Fibroblast of lung (primary cell): Measurements from ENCODE around the gene CDS2.

ENCODE experiments used
- CTCF ChIP-seq, 2 donors: IDR thresholded peaks in 1 of 2; conservative IDR thresholded peaks in 1 of 2; 1 replicate in 1 of 2; 2 replicates in 1 of 2; pipeline ENCODE4 v1.5.1; 2011 to 2012; ENCODE audit warnings: low read length in 2 of 2, control low read depth in 1 of 2, inconsistent platforms in 1 of 2, low read depth in 1 of 2, mild to moderate bottlenecking in 1 of 2
- EZH2 ChIP-seq: IDR thresholded peaks from 2 replicates; pipeline ENCODE4 v1.5.1; 2012; ENCODE audit warnings: low read length, control low read depth, mild to moderate bottlenecking; ENCODE audit errors: missing control alignments

DNA sequence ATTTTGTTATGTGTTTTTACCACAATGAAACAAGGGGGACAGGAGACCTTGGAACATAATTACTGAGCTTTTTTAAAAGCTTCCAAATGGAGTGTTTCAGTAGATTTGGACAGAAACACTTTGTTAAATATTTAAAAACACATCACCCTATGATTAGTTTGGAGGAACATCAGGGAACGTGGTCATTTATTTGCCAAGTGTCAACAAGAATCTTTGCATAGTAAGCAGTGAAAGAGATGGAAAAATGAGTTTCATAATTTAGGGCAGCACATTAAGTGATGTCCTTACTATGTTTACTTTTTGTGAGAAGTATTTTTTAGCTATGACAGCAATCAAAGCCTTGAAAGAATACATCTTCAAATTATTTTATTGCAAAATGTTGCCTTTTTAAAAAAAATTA lies 107.3 kb downstream of the CDS2 start:
- no peak for TF ChIP-seq CTCF (conservative IDR thresholded peaks at IDR 0.05 in 1 of 2, IDR thresholded peaks at IDR 0.05 in 1 of 2; ENCODE audit: low read depth in 1 of 2, low read length in 2 of 2)
- no peak for TF ChIP-seq EZH2
